GM21528 (cell line): Measurements from ENCODE around the gene PTPRA.
"Not testable (repeated sequence)": the region's sequence is repeated elsewhere in the genome, so short reads cannot be mapped to it uniquely, and the experiment has no call there.

Experiments
- ATAC-seq: cut with Tn5 transposase; IDR thresholded peaks from one replicate; pipeline ENCODE4 v1.9.1; 2021; ENCODE audit warnings: mild to moderate bottlenecking, moderate library complexity; ENCODE audit not compliant: unreplicated experiment, low FRiP score

The PTPRA gene

GRCh38 chr20:2984956-2985661, 111.8 kb downstream of the PTPRA start:
- ATAC-seq = no peak

- no peak for ATAC-seq
Observed at GRCh38 chr20:2986466-2986865, 113.2 kb downstream of the PTPRA start.

- no peak for ATAC-seq
Observed at GRCh38 chr20:2987861-2988260, 114.6 kb downstream of the PTPRA start.

- ATAC-seq = no peak
Observed at GRCh38 chr20:2991532-2991931, 118.3 kb downstream of the PTPRA start.

GRCh38 chr20:2993250-2993649, 120.0 kb downstream of the PTPRA start:
- ATAC-seq = no peak

- ATAC-seq = no peak
Observed at GRCh38 chr20:2995796-2996195, 122.5 kb downstream of the PTPRA start.

- ATAC-seq = no peak
Observed at GRCh38 chr20:2998728-2999127, 125.4 kb downstream of the PTPRA start.

GRCh38 chr20:3000852-3001523, 127.7 kb downstream of the PTPRA start:
- ATAC-seq = no peak

- no peak for ATAC-seq
Observed at GRCh38 chr20:3003416-3003815, 130.1 kb downstream of the PTPRA start.

- ATAC-seq = no peak
Observed at GRCh38 chr20:3010985-3011723, 137.9 kb downstream of the PTPRA start.

- ATAC-seq = no peak
Observed at GRCh38 chr20:3011752-3012151, 138.5 kb downstream of the PTPRA start.

- no peak for ATAC-seq
Observed at GRCh38 chr20:3013771-3014170, 140.5 kb downstream of the PTPRA start.

- ATAC-seq = no peak
Observed at GRCh38 chr20:3014179-3014578, 140.9 kb downstream of the PTPRA start.

- ATAC-seq = no peak
Observed at GRCh38 chr20:3014662-3015061, 141.4 kb downstream of the PTPRA start.

- ATAC-seq = not testable (repeated sequence)
Observed at GRCh38 chr20:3015302-3015701, 142.0 kb downstream of the PTPRA start.

- no peak for ATAC-seq
Observed at GRCh38 chr20:3021327-3021726, 148.0 kb downstream of the PTPRA start.

GRCh38 chr20:3021777-3022176, 148.5 kb downstream of the PTPRA start:
- ATAC-seq = no peak

- ATAC-seq = not testable (repeated sequence)
Observed at GRCh38 chr20:3022559-3023490, 149.5 kb downstream of the PTPRA start.

GRCh38 chr20:3027987-3028386, 154.7 kb downstream of the PTPRA start:
- no peak for ATAC-seq

GRCh38 chr20:3031524-3032147, 158.4 kb downstream of the PTPRA start:
- no peak for ATAC-seq
